Heart left ventricle (tissue), 13 donors: ENCODE results near the gene TANK.

ENCODE experiments used
- CTCF ChIP-seq, 12 donors: fragments of 200-600 bp; sonication (generic) in 4 of 12; IDR thresholded peaks; one replicate each; pipeline versions ENCODE4 v1.5.0 to v1.8.0; 2018 to 2022; ENCODE audit warnings: antibody characterized with exemption in 12 of 12, mild to moderate bottlenecking in 5 of 12
- POLR2A ChIP-seq, 2 donors: fragments of 450-650 bp; IDR thresholded peaks; one replicate each; pipeline ENCODE4 v1.6.1; 2017; ENCODE audit warnings: antibody characterized with exemption in 2 of 2, mild to moderate bottlenecking in 2 of 2, moderate library complexity in 2 of 2
- donor health status: ischemic (EF 13 %, LVEDD 7.1; RV severe dilation, severe dysfunction).
- donor health status: DM: no; HTN: yes; CAD: no.
- donor health status: DM: no; HTN: no; CAD: no.
- donor health status: ischemic (EF 25% LVEDD 6.9; RV normal size, moderate dysfunction).
- donor health status: ischemic (EF 25% LVEDD 5.7; RV mildly dilated, moderate dysfunction).
- donor health status: ischemic (EF 35%, LVEDD 5.7; RV mildly dilated, moderate dysfunction).
- donor health status: nonischemic (EF 11% LVEDD 7.7; RV severe dilation, severe dysfunction).
- donor health status: DM: yes; HTN: yes; CAD: no.
- donor health status: PGD.
- donor health status: ischemic (EF 29% LVEDD 5.4; RV normal size, mild dysfunction).
- donor health status: nonischemic (EF 23%, LVEDD 6.1; RV moderate dilation, normal function).

GRCh38 chr2:161250864-161251436, 90.7 kb downstream of the TANK start:
- TF ChIP-seq CTCF (IDR thresholded peaks at IDR 0.05) (peak in 11 of 12 donors; percentile 17 to 60 (median 47)), POLR2A (IDR thresholded peaks at IDR 0.05) (no peak)
